Natural killer cell (primary cell): ENCODE results near the gene EXOC6B. TPM values are rescaled to one million over a fixed set of nuclear protein-coding genes. Genes with fewer than 3 reads are reported as not detected.

ENCODE experiments used
- ATAC-seq, 3 donors: fragments of 150-1000 bp in 2 of 3; fragments of 200-7000 bp in 1 of 3; cut with Tn5 transposase; 1 replicate in 1 of 3; 2 replicates in 2 of 3; pipeline ENCODE4 v1.10.0; 2021; ENCODE audit warnings: mild to moderate bottlenecking in 2 of 3, moderate library complexity in 2 of 3
- DNase-seq, 2 donors: peaks; one replicate each; pipeline versions ENCODE4 v3.0.0 to v3.0.0-alpha.2; 2013 to 2021; ENCODE audit warnings: mixed read lengths in 1 of 2
- H3K27ac ChIP-seq: one replicate; pipeline ENCODE4 v1.5.1; 2013; ENCODE audit warnings: mild to moderate bottlenecking, low read length
- H3K27me3 ChIP-seq: one replicate; pipeline ENCODE4 v1.6.1; 2013; ENCODE audit warnings: low read length; ENCODE audit not compliant: control insufficient read depth, insufficient read depth
- H3K36me3 ChIP-seq: one replicate; pipeline ENCODE4 v1.6.1; 2013; ENCODE audit warnings: low read length; ENCODE audit not compliant: control insufficient read depth, insufficient read depth
- H3K4me1 ChIP-seq: one replicate; pipeline ENCODE4 v1.6.1; 2013; ENCODE audit warnings: low read length; ENCODE audit not compliant: control insufficient read depth, insufficient read depth
- H3K4me3 ChIP-seq: one replicate; pipeline ENCODE4 v1.5.1; 2013; ENCODE audit warnings: low read length
- H3K9me3 ChIP-seq: one replicate; pipeline ENCODE4 v1.6.1; 2013; ENCODE audit warnings: low read length; ENCODE audit not compliant: control insufficient read depth, insufficient read depth
- H3K27ac Mint-ChIP-seq, 2 donors: one replicate each; pipeline ENCODE4 v1.8.0; 2022; ENCODE audit warnings: mild to moderate bottlenecking in 2 of 2, mixed read lengths in 2 of 2, moderate library complexity in 1 of 2
- H3K27me3 Mint-ChIP-seq, 2 donors: one replicate each; pipeline ENCODE4 v1.8.0; 2022; ENCODE audit warnings: low read depth in 2 of 2, mixed read lengths in 2 of 2
- H3K36me3 Mint-ChIP-seq: one replicate; pipeline ENCODE4 v1.8.0; 2022; ENCODE audit warnings: mixed read lengths
- H3K4me1 Mint-ChIP-seq, 2 donors: one replicate each; pipeline ENCODE4 v1.8.0; 2022; ENCODE audit warnings: mixed read lengths in 2 of 2
- H3K4me3 Mint-ChIP-seq: one replicate; pipeline ENCODE4 v1.8.0; 2022; ENCODE audit warnings: mild to moderate bottlenecking, moderate library complexity, mixed read lengths
- H3K9me3 Mint-ChIP-seq, 2 donors: one replicate each; pipeline ENCODE4 v1.8.0; 2022; ENCODE audit warnings: mixed read lengths in 2 of 2
- CTCF ChIP-seq: fragments of 200-600 bp; IDR thresholded peaks from one replicate; pipeline ENCODE4 v1.8.0; 2022; ENCODE audit warnings: antibody characterized with exemption
- WGBS: methylation state at CpG from one replicate; pipeline ENCODE4 v1.1.7; 2013; ENCODE audit warnings: missing lambda C conversion rate; ENCODE audit not compliant: insufficient coverage; 5-methylcytosine and 5-hydroxymethylcytosine counted together
- intact Hi-C: fragments of 100-400 bp; cut with micrococcal nuclease; formaldehyde crosslinking; loops from one replicate; pipeline ENCODE4 v1.14.2; 2022
- total RNA-seq, 4 donors: library from RNA; stranded (reverse); fragments of 120-200 nt in 1 of 4; gene quantifications; one replicate each; pipeline versions ENCODE4 v1.2.3 to v1.2.4, GENCODE V29; 2013 to 2022

EXOC6B gene
- total RNA-seq, 3 donors from 2014 or later (not counting 1 experiment from before 2014, with no cell fraction given) = 16.6 to 17.2 (median 17.1) TPM

GRCh38 chr2:72780477-72780876 lies 45.4 kb downstream of the EXOC6B start:
- Mint-ChIP-seq H3K36me3 (no peaks in the 10 kb centered on the region), H3K27me3 (no peaks in the 10 kb centered on the region), H3K27ac (no peak overlapping the region), H3K4me3 (no peak overlapping the region), H3K9me3 (no peaks in the 10 kb centered on the region), H3K4me1 (no peaks in the 10 kb centered on the region)
- no peaks in the 10 kb centered on the region for H3K4me1 ChIP-seq
- no peak for TF ChIP-seq CTCF
- H3K27me3 ChIP-seq = no peaks in the 10 kb centered on the region
- no peaks in the 10 kb centered on the region for H3K36me3 ChIP-seq
- ATAC-seq (no peak), DNase-seq (no peak)
- WGBS = 40% methylated on average over 1 of the region's 2 CpGs
- H3K9me3 ChIP-seq = no peaks in the 10 kb centered on the region
- intact Hi-C loops = no loop called here
- no peak overlapping the region for H3K27ac ChIP-seq
- no peak overlapping the region for H3K4me3 ChIP-seq

- H3K4me3 Mint-ChIP-seq = no peak overlapping the region
These were observed 46.3 kb downstream of the EXOC6B start for GRCh38 chr2:72779495-72779894.

GRCh38 chr2:72778410-72778809 lies 47.4 kb downstream of the EXOC6B start:
- ATAC-seq = no peak
- H3K9me3 Mint-ChIP-seq = no peaks in the 10 kb centered on the region
- no peaks in the 10 kb centered on the region for H3K4me1 Mint-ChIP-seq
- no peaks in the 10 kb centered on the region for H3K9me3 ChIP-seq
- no peak overlapping the region for H3K27ac ChIP-seq
- no peak for TF ChIP-seq CTCF
- no peak overlapping the region for H3K4me3 Mint-ChIP-seq
- H3K4me1 ChIP-seq = no peaks in the 10 kb centered on the region
- DNase-seq = no peak
- H3K27ac Mint-ChIP-seq = no peak overlapping the region
- intact Hi-C loops = no loop called here
- H3K36me3 Mint-ChIP-seq = no peaks in the 10 kb centered on the region
- H3K27me3 ChIP-seq = no peaks in the 10 kb centered on the region
- H3K4me3 ChIP-seq = no peak overlapping the region
- H3K36me3 ChIP-seq = no peaks in the 10 kb centered on the region
- 80% methylated on average over 1 of the region's 1 CpG for WGBS
- no peaks in the 10 kb centered on the region for H3K27me3 Mint-ChIP-seq

More at GRCh38 chr2:72779495-72779894, 46.3 kb downstream of the EXOC6B start:
- Histone ChIP-seq H3K27me3 (no peaks in the 10 kb centered on the region), H3K27ac (no peak overlapping the region), H3K4me1 (no peaks in the 10 kb centered on the region), H3K9me3 (no peaks in the 10 kb centered on the region), H3K4me3 (no peak overlapping the region), H3K36me3 (no peaks in the 10 kb centered on the region)
- TF ChIP-seq CTCF = no peak
- ATAC-seq (no peak), DNase-seq (no peak)
- WGBS = 87% methylated on average over 2 of the region's 2 CpGs
- intact Hi-C loops = no loop called here
- Mint-ChIP-seq H3K27ac (no peak overlapping the region), H3K9me3 (no peaks in the 10 kb centered on the region), H3K36me3 (no peaks in the 10 kb centered on the region), H3K4me1 (no peaks in the 10 kb centered on the region), H3K27me3 (no peaks in the 10 kb centered on the region)

- no peaks in the 10 kb centered on the region for H3K4me1 Mint-ChIP-seq
- H3K9me3 ChIP-seq = no peaks in the 10 kb centered on the region
- no peaks in the 10 kb centered on the region for H3K27me3 Mint-ChIP-seq
- DNase-seq = peak in 1 of 2 donors; percentile 85
- TF ChIP-seq CTCF = peak; percentile 95
- no peaks in the 10 kb centered on the region for H3K9me3 Mint-ChIP-seq
- no peak overlapping the region for H3K4me3 Mint-ChIP-seq
- no peak overlapping the region for H3K27ac Mint-ChIP-seq
- no peak overlapping the region for H3K27ac ChIP-seq
- H3K4me3 ChIP-seq = no peak overlapping the region
- ATAC-seq = peak; percentile 61 to 74 (median 62)
- no peaks in the 10 kb centered on the region for H3K4me1 ChIP-seq
- H3K27me3 ChIP-seq = no peaks in the 10 kb centered on the region
- no peaks in the 10 kb centered on the region for H3K36me3 ChIP-seq
- no CpG with 5 or more reads among the region's 2 CpGs for WGBS
- no peaks in the 10 kb centered on the region for H3K36me3 Mint-ChIP-seq
- intact Hi-C loops = loop anchor here (1.0 kb wide), 1 partner anchor 88 kb away; no protein-coding TSS in a partner anchor
These were observed 54.9 kb downstream of the EXOC6B start for GRCh38 chr2:72770879-72771461.
